ENCODE data around the gene SLC25A47. TPM values are rescaled to one million over a fixed set of nuclear protein-coding genes. Genes with fewer than 3 reads are reported as not detected.

SLC25A47 gene
- total and polyA plus RNA-seq, 2 donors (not counting 1 experiment from before 2014, with no cell fraction given): not detected

DNA sequence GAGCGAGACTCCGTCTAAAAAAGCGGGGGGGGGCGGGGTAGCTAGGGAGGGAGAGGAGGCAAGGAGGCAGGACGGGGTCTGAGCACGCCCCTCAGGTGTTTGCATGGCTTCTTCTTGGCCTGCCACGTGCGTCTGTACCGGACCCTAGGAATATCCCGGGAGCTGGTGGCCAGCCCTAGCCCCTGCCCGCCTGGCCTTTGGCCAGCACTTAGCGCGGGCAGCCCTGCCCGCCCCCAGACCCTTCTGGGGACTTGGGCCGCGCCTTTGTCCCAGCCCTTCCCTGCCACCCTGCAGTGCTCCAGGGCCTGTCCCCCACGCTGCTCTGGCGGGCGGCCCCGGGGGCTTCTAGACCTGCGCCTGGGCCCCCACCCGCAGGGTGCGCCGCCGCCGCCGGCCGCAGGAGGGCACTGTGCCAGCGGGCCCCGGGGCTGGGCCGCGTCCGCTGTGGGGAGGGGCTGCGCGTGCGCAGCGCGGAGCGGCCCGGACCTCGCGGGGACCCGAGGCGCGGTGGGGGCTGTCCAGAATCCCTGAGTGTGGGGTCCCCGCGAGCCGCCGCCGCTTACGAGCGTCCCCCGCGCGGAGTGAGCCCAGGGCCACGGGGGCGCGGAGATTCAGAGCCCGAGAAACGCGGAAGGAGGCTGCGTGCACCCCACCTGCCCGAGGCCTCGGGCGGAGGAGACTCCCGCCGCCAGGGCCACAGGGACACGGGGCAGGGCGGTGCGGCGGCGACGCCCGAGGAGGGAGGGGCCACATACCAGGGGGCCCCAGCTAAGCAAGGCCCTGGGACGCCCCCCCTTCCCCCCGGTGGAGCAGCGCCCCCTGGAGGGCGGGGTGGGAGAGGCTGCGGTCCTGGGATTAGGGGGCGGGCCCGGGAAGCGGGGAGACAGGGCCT is 37.9 kb upstream of the SLC25A47 start:
- Histone ChIP-seq H3K27ac (ENCODE audit: low read length in 2 of 2) (peak overlapping the region; percentile 80 to 90), H4K20me1 (ENCODE audit: control insufficient read depth, insufficient read depth, low read length, poor library complexity, severe bottlenecking) (peaks cover 5% of the 10 kb centered on the region), H3K36me3 (replicated peaks in 1 of 2; ENCODE audit: control extremely low read depth in 1 of 2, control insufficient read depth in 1 of 2, extremely low read depth in 1 of 2, insufficient read depth in 2 of 2, low read length in 1 of 2) (peaks cover 0 to 14% of the 10 kb centered on the region in 2 experiments), H3K9ac (ENCODE audit: low read length) (peak overlapping the region; percentile 87), H3K4me3 (ENCODE audit: control extremely low read depth in 1 of 5, extremely low read depth in 1 of 5, insufficient read depth in 1 of 5, low read depth in 2 of 5, low read length in 4 of 5) (peak overlapping the region in 4 of 5 experiments; percentile 74 to 89 (median 82)), H3K27me3 (replicated peaks in 1 of 4; ENCODE audit: control extremely low read depth in 1 of 4, control insufficient read depth in 3 of 4, insufficient read depth in 4 of 4, low read length in 3 of 4) (no peaks in the 10 kb centered on the region), H3K4me1 (ENCODE audit: control insufficient read depth in 2 of 2, insufficient read depth in 2 of 2, low read length in 2 of 2) (peaks cover 12% of the 10 kb centered on the region in 2 donors), H3K9me3 (ENCODE audit: control extremely low read depth in 1 of 3, control insufficient read depth in 2 of 3, insufficient read depth in 1 of 3, low read length in 2 of 3) (no peaks in the 10 kb centered on the region), H3K4me2 (replicated peaks; ENCODE audit: low read depth, low read length, poor library complexity, severe bottlenecking) (peak overlapping the region; percentile 98), H2AFZ (ENCODE audit: insufficient read depth, low read depth, low read length, poor library complexity, severe bottlenecking) (peak overlapping the region; percentile 86), H3K79me2 (ENCODE audit: control insufficient read depth, insufficient read depth, low read length) (peaks cover 24% of the 10 kb centered on the region)
- ATAC-seq (ENCODE audit: low read depth) (peak; percentile 91), DNase-seq (peak; percentile 89)
- WGBS (ENCODE audit: insufficient coverage): 1% methylated on average over 81 of the region's 82 CpGs
- Mint-ChIP-seq H3K4me1 (peaks cover 13% of the 10 kb centered on the region), H3K27ac (peak overlapping the region; percentile 79), H3K9me3 (ENCODE audit: insufficient read depth) (no peaks in the 10 kb centered on the region), H3K27me3 (no peaks in the 10 kb centered on the region), H3K4me3 (peak overlapping the region; percentile 84)
- ChIA-PET CTCF (interaction anchor here (0.7 to 5.9 kb wide), 24 partner anchors 10 to 302 kb away, joined by 3 to 52 read pairs (median 5); partner anchors contain the start of gene WDR25), POLR2A (interaction anchor here (1.0 to 1.2 kb wide), 4 partner anchors 12 to 30 kb away, joined by 3 to 6 read pairs (median 3); no protein-coding TSS in a partner anchor)
- TF ChIP-seq, protein P1, sequence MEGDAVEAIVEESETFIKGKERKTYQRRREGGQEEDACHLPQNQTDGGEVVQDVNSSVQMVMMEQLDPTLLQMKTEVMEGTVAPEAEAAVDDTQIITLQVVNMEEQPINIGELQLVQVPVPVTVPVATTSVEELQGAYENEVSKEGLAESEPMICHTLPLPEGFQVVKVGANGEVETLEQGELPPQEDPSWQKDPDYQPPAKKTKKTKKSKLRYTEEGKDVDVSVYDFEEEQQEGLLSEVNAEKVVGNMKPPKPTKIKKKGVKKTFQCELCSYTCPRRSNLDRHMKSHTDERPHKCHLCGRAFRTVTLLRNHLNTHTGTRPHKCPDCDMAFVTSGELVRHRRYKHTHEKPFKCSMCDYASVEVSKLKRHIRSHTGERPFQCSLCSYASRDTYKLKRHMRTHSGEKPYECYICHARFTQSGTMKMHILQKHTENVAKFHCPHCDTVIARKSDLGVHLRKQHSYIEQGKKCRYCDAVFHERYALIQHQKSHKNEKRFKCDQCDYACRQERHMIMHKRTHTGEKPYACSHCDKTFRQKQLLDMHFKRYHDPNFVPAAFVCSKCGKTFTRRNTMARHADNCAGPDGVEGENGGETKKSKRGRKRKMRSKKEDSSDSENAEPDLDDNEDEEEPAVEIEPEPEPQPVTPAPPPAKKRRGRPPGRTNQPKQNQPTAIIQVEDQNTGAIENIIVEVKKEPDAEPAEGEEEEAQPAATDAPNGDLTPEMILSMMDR (IDR thresholded peaks at IDR 0.05): peak; percentile 99
- no peak for TF ChIP-seq EZH2 (IDR thresholded peaks at IDR 0.05; ENCODE audit: borderline replicate concordance, insufficient read depth, low read depth, low read length, poor library complexity, severe bottlenecking)
- intact Hi-C loops (cut with micrococcal nuclease): loop anchor here (1.0 to 2.0 kb wide), 7 partner anchors 12 to 92 kb away; partner anchors contain the start of gene WDR25

Data from B cell (primary cell).